NOMO-1 treated with dmso at 0.1 percent for 144 hours (cell line): ENCODE data around the gene TMEM63A.

ENCODE experiments used
- DNase-seq: peaks from one replicate; lab custom pipeline; 2025; ENCODE audit not compliant: unreplicated experiment; lab: John Stamatoyannopoulos, UW

The TMEM63A gene

GRCh38 chr1:225868631-225869330 is 13.4 kb downstream of the TMEM63A start:
- DNase-seq, result no peak

GRCh38 chr1:225866981-225867380 is 15.2 kb downstream of the TMEM63A start:
- no peak for DNase-seq

DNA sequence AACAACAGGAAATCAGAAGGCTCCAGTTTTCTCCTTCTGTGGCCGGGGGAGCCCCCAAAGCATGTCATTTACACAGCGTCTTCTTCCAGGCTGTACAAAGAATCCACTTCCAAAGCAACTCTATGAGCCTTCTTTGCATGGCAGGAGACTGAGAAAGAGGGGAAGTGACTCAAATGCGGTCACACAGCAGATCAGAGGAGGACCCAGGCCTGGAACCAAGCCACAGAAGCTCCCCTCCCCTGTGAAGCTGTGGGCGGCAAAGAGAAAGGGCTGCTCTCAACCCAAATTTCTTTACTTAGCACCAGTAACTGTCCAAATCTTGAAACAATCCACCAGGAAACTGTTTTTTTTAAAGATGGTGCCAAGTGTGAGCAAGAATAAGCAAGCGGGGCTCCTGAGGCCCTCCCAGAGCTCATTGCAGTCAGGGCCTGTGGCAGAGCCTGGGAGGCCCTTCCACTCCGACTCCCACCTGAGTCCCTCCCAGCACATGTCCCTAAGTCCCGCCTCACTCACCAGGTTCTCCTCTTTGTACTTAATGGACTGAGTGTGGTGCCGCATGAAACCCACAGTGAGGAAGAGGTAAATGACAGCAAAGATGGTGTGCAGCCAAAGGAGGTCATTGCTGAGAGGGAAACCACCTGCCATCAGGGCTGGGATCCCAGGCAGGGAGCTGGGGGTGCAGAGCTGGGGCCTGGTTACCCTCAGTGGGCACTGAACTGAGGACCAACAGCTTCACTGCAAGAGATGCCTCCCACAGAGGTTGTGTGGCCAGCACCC is 15.9 kb downstream of the TMEM63A start:
- DNase-seq, result peak; percentile 66

- DNase-seq, result no peak
Observed at GRCh38 chr1:225865514-225865913, 16.7 kb downstream of the TMEM63A start.

DNA sequence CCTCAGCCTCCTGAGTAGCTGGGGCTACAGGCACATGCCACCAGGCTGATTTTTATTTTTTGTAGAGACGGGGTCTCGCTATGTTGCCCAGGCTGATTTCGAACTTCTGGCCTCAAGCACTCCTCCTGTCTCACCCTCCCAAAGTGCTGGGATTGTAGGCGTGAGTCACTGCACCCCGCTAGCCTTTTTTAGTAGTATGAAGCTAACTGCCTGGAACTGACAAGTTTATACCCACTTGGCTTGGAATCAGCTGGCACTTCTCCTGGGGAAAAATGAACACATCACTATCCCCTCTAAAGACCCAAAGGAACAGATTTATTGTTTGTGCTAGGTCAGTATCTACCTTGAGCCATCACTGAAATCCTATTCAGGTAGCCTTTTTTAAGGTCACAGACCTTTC is 19.0 kb downstream of the TMEM63A start:
- no peak for DNase-seq

GRCh38 chr1:225862581-225862950 is 19.6 kb downstream of the TMEM63A start:
- DNase-seq, result no peak

- no peak for DNase-seq
Observed at GRCh38 chr1:225861834-225862580, 20.2 kb downstream of the TMEM63A start.

GRCh38 chr1:225860876-225861441 is 21.2 kb downstream of the TMEM63A start:
- DNase-seq, result no peak

DNA sequence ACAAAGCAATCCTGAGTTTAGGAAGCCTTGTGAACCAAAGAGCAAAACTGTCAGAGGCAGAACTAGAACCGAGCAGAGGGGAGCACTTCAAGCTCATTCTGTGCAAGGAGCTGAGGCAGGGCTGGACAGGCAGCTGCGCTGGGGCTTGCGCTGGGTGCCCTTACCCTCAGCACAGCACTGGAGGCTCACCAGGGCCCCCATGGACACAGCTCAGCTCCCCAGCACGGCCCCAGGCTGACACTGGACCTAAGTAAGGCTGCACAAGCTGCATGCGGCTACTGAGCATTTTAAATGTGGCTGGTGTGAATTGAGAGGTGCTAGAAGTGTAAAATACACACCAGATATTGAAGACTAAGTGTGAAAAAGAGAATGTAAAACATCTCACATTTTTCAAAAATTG is 22.1 kb downstream of the TMEM63A start:
- DNase-seq, result no peak

DNA sequence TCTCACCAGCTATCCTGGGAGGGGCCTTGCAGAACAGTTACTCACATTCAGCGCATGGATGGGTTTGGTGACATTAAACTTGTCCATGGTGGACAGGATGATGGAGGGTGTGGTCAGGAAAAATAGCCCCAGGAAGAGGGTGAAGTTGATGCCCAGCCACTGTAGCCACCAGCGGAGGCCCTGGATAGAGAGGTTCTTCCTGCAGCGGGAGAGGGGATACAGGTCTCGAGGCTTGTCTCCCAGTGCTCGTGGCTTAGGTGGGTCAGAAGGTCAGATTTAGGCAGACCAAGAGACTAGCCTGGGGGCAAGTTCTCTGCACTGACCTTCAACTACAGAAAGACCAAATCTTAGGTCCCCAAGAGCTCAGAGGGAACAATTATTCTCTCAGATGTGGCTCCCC is 23.0 kb downstream of the TMEM63A start:
- no peak for DNase-seq

- no peak for DNase-seq
Observed at GRCh38 chr1:225857256-225857655, 24.9 kb downstream of the TMEM63A start.

DNA sequence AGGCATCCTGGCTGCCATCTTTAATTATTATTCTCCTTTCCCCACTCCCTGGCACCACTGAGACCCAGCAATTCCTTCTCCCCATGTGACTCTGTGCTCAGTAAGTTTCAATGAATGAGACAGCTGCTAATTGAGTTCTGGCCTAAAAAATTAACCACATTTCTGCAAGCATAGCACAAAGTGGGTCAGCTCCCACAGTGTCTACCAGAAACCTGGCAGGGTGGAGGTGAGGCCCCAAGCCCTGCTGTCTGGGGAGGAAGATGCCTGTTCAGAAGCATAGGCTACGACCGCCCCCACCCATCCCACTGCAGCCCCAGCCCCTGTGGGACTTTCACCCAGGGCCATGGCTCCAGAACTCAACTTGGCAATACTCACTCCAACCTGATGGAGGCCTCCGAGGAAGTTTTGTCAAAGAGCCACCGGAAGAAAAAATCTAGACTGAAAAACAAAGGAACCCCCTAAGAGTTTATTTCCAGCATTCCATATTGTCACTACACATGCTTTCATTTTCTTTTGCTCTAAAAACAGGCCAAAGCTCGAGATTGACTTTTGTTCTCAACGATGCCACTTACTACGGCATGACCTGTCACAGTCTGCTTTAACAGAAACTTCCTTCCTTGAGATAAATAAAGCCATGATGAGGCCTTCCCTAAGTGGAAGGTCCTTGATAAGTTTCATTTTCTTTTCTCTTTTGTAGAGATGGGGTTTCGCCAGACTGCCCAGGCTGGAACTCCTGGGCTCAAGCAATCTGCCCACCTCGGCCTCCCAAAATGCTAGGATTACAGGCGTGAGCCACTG is 26.5 kb downstream of the TMEM63A start:
- no peak for DNase-seq

DNA sequence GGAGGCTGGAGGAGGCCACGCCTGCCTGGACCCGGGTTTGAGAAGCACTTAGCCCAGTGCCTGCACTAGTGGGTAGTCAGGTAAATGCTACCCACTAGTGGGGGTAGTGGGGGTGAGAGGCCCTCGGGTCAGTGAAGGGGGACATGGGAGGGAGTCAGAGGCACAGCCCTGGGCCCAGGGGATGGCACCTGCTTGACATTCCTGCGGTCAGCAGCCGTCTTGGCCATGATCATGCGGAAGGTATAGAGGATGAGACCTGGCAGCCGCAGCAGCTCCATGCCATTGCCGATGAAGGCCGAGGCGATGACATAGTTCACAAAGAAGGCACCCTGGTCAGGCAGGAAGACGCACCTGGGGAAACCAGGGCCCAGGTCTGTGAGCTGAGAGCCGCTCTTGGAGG is 28.7 kb downstream of the TMEM63A start:
- DNase-seq, result no peak

- no peak for DNase-seq
Observed at GRCh38 chr1:225852413-225853124, 29.6 kb downstream of the TMEM63A start.

- DNase-seq, result peak; percentile 59
Observed at GRCh38 chr1:225851805-225852204, 30.4 kb downstream of the TMEM63A start.

DNA sequence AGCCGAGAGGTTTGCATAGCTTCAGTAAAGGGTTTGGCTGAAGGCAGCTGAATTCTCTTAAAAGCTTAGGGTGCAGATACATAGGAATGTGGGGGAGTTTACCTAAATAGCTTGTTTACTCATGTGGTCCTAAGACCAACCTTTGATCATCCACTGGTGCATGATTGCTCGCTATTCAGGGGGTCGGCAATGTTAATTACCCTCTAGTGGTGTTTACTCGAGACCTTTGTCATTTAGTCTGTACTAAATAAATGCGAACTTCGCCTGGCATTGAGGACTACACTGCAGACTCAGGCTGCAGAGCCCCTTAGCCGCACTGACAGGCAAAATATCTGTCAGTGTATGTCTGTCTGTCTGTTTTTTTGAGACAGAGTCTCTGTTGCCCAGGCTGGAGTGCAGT is 31.8 kb downstream of the TMEM63A start:
- DNase-seq, result no peak

DNA sequence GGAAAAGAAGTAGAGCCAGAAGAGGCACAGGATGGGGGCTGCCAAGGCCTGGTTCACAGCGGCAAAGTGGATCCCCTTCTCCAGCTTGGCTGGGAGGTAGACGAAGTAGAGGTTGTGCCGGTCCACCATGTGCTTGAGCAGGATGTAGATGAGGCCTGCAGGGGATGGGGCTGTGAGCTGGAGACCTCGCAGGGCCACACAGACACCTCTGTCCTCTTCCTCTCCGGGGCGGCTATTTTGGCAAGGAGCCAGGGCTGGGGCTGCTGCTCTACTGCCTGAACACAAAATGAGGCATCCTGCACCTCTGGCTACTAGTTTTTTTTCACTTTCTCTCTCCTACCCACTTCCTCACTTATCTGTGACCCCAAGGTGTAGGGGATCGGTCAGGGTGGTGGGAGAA is 32.3 kb downstream of the TMEM63A start:
- DNase-seq, result no peak

GRCh38 chr1:225848030-225848955 is 33.9 kb downstream of the TMEM63A start:
- peak; percentile 17 for DNase-seq

DNA sequence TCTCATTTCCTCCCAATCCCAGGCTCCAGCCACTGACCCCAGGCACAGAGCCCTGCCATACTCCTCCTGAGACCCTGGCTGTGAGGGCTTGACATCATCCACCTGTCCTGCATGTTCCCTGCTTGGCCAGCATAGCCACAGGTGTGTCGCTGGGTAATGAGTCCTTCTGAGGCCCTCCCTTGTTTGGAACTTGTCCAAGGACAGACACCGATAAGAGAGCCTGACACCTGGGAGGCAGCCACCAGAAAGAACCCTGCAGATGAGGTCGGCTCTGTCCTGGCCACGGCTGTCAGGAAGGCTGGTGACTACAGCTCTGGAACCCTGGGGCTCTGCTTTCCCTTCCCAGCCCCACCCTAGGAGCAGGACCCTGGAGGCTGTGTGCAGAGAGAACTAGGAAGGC is 34.6 kb downstream of the TMEM63A start:
- DNase-seq, result no peak
